ENCODE measurements around the gene MRPL33.
A peak's percentile ranks its signal among the peaks of the same experiment; 100 is the strongest.
"Not testable (repeated sequence)": the region's sequence is repeated elsewhere in the genome, so short reads cannot be mapped to it uniquely, and the experiment has no call there.

Gene MRPL33

GRCh38 chr2:27739058-27739373 is 32.5 kb upstream of the MRPL33 start:
- DNase-seq (ENCODE audit: low read depth in 3 of 3, low spot score in 1 of 3), result no peak

- DNase-seq (ENCODE audit: low read depth in 3 of 3, low spot score in 1 of 3), result no peak
Measured at GRCh38 chr2:27741673-27742072, 29.8 kb upstream of the MRPL33 start.

GRCh38 chr2:27742571-27742970 is 28.9 kb upstream of the MRPL33 start:
- no peak for DNase-seq (ENCODE audit: low read depth in 3 of 3, low spot score in 1 of 3)

- DNase-seq (ENCODE audit: low read depth in 3 of 3, low spot score in 1 of 3), result not testable (repeated sequence)
Measured at GRCh38 chr2:27745494-27745893, 26.0 kb upstream of the MRPL33 start.

GRCh38 chr2:27746325-27746724 is 25.2 kb upstream of the MRPL33 start:
- no peak for DNase-seq (ENCODE audit: low read depth in 3 of 3, low spot score in 1 of 3)

GRCh38 chr2:27747827-27748352 is 23.6 kb upstream of the MRPL33 start:
- no peak for DNase-seq (ENCODE audit: low read depth in 3 of 3, low spot score in 1 of 3)

- DNase-seq (ENCODE audit: low read depth in 3 of 3, low spot score in 1 of 3), result not testable (repeated sequence)
Measured at GRCh38 chr2:27748803-27749554, 22.5 kb upstream of the MRPL33 start.

GRCh38 chr2:27751377-27751776 is 20.1 kb upstream of the MRPL33 start:
- DNase-seq (ENCODE audit: low read depth in 3 of 3, low spot score in 1 of 3), result no peak

GRCh38 chr2:27752551-27753237 is 18.8 kb upstream of the MRPL33 start:
- no peak for DNase-seq (ENCODE audit: low read depth in 3 of 3, low spot score in 1 of 3)

- peak; percentile 21 to 62 (median 39) for DNase-seq (ENCODE audit: low read depth in 3 of 3, low spot score in 1 of 3)
Measured at GRCh38 chr2:27754138-27754588, 17.4 kb upstream of the MRPL33 start.

GRCh38 chr2:27754831-27755230 is 16.7 kb upstream of the MRPL33 start:
- no peak for DNase-seq (ENCODE audit: low read depth in 3 of 3, low spot score in 1 of 3)

GRCh38 chr2:27756091-27756490 is 15.4 kb upstream of the MRPL33 start:
- DNase-seq (ENCODE audit: low read depth in 3 of 3, low spot score in 1 of 3), result no peak

GRCh38 chr2:27756544-27757498 is 14.7 kb upstream of the MRPL33 start:
- DNase-seq (ENCODE audit: low read depth in 3 of 3, low spot score in 1 of 3), result no peak

- DNase-seq (ENCODE audit: low read depth in 3 of 3, low spot score in 1 of 3), result no peak
Measured at GRCh38 chr2:27762951-27763906, 8.3 kb upstream of the MRPL33 start.

- DNase-seq (ENCODE audit: low read depth in 3 of 3, low spot score in 1 of 3), result no peak
Measured at GRCh38 chr2:27763907-27764267, 7.6 kb upstream of the MRPL33 start.

GRCh38 chr2:27764526-27764925 is 7.0 kb upstream of the MRPL33 start:
- not testable (repeated sequence) for DNase-seq (ENCODE audit: low read depth in 3 of 3, low spot score in 1 of 3)

- peak in 2 of 3 donors; percentile 14 to 48 for DNase-seq (ENCODE audit: low read depth in 3 of 3, low spot score in 1 of 3)
Measured at GRCh38 chr2:27765621-27766286, 5.8 kb upstream of the MRPL33 start.

GRCh38 chr2:27766287-27766661 is 5.2 kb upstream of the MRPL33 start:
- DNase-seq (ENCODE audit: low read depth in 3 of 3, low spot score in 1 of 3), result no peak

- no peak for DNase-seq (ENCODE audit: low read depth in 3 of 3, low spot score in 1 of 3)
Measured at GRCh38 chr2:27771202-27771547, 344 bp upstream of the MRPL33 start.

GRCh38 chr2:27772804-27773203 is 1.3 kb downstream of the MRPL33 start:
- no peak for DNase-seq (ENCODE audit: low read depth in 3 of 3, low spot score in 1 of 3)
